HCT116 (cell line): ENCODE results near the gene MOK.

Source experiments
- CTCF ChIP-seq, 3 experiments: fragments of 200-600 bp in 1 of 3; sonication (generic) in 1 of 3; IDR thresholded peaks in 2 of 3; conservative IDR thresholded peaks in 1 of 3; 2 replicates each; pipeline ENCODE4 v1.5.1; 2012 to 2017; ENCODE audit warnings: low read depth in 2 of 3, low read length in 2 of 3, antibody characterized with exemption in 1 of 3, borderline replicate concordance in 1 of 3, control low read depth in 1 of 3, mild to moderate bottlenecking in 1 of 3, mixed read lengths in 1 of 3, mixed run types in 1 of 3, moderate library complexity in 1 of 3; ENCODE audit not compliant: insufficient read depth in 1 of 3
- EZH2 ChIP-seq: fragments of 200-600 bp; sonication (generic); IDR thresholded peaks from 2 replicates; pipeline ENCODE4 v1.6.1; 2017; ENCODE audit warnings: antibody characterized with exemption, mixed run types

DNA sequence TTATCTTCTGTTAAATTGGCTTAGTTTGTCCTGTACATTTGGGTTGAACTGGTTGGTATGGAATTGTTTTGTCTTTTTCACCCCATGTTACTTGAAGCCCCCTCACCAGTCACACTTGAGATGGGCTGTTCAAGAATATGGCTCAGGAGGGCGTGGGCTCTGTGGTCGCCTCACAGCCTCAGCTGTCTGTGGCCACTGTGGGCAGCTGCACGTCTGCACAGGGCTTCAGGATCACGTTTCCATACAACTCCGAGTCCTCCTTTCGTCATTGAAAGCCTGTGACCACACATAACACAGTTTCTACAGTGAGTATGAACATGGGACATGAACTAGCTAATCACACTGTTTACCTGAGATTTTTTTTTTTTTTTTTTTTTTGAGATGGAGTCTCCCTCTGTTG lies 81.3 kb downstream of the MOK start:
- TF ChIP-seq CTCF (IDR thresholded peaks at IDR 0.05 in 2 of 3, conservative IDR thresholded peaks at IDR 0.05 in 1 of 3; ENCODE audit: borderline replicate concordance in 1 of 3, insufficient read depth in 1 of 3, low read depth in 2 of 3, low read length in 2 of 3) (no peak), EZH2 (no peak)
